Stimulated activated effector memory CD8-positive, alpha-beta T cell treated with anti-CD3 and anti-CD28 coated beads, Interleukin-12 subunit alpha, Interleukin-12 subunit beta, amount 100 ng/mL, for 72 hours (primary cell): Measurements from ENCODE around the gene PSG2.
"Not testable (repeated sequence)": the region's sequence is repeated elsewhere in the genome, so short reads cannot be mapped to it uniquely, and the experiment has no call there.

Source experiments
- ATAC-seq: fragments of 150-1000 bp; cut with Tn5 transposase; 2 replicates; pipeline ENCODE4 v1.10.0; 2021
- DNase-seq, 2 donors: peaks; one replicate each; pipeline ENCODE4 v3.0.0; 2021 to 2022; ENCODE audit warnings: low spot score in 2 of 2
- H3K27ac Mint-ChIP-seq: one replicate; pipeline ENCODE4 v1.8.0; 2022; ENCODE audit warnings: mild to moderate bottlenecking, mixed read lengths
- H3K36me3 Mint-ChIP-seq: one replicate; pipeline ENCODE4 v1.8.0; 2022; ENCODE audit warnings: mild to moderate bottlenecking, mixed read lengths
- H3K4me1 Mint-ChIP-seq: one replicate; pipeline ENCODE4 v1.8.0; 2022; ENCODE audit warnings: mixed read lengths
- H3K4me3 Mint-ChIP-seq: one replicate; pipeline ENCODE4 v1.8.0; 2022; ENCODE audit warnings: mild to moderate bottlenecking, mixed read lengths
- H3K9me3 Mint-ChIP-seq: one replicate; pipeline ENCODE4 v1.8.0; 2022; ENCODE audit warnings: mixed read lengths

PSG2 gene

GRCh38 chr19:43082601-43083000, at the start of gene PSG2:
Gene PSG2, minus strand, starts transcription at chr19:43082701. Its CDS starts 132 bp downstream, at chr19:43082569.
- not testable (repeated sequence) for H3K27ac Mint-ChIP-seq, H3K4me3 Mint-ChIP-seq, DNase-seq, ATAC-seq, H3K36me3 Mint-ChIP-seq, H3K9me3 Mint-ChIP-seq, H3K4me1 Mint-ChIP-seq

GRCh38 chr19:43131281-43131842, 48.9 kb upstream of the PSG2 start:
- ATAC-seq, H3K9me3 Mint-ChIP-seq, H3K27ac Mint-ChIP-seq, H3K36me3 Mint-ChIP-seq, H3K4me3 Mint-ChIP-seq, DNase-seq, H3K4me1 Mint-ChIP-seq: not testable (repeated sequence)

- H3K4me1 Mint-ChIP-seq, H3K36me3 Mint-ChIP-seq, H3K27ac Mint-ChIP-seq, H3K4me3 Mint-ChIP-seq, H3K9me3 Mint-ChIP-seq, DNase-seq, ATAC-seq: not testable (repeated sequence)
Measured at GRCh38 chr19:43129197-43129596, 46.7 kb upstream of the PSG2 start.

- not testable (repeated sequence) for H3K27ac Mint-ChIP-seq, H3K9me3 Mint-ChIP-seq, ATAC-seq, DNase-seq, H3K4me3 Mint-ChIP-seq, H3K36me3 Mint-ChIP-seq, H3K4me1 Mint-ChIP-seq
Measured at GRCh38 chr19:43127336-43127735, 44.8 kb upstream of the PSG2 start.

- H3K4me3 Mint-ChIP-seq = no peak overlapping the region
Measured at GRCh38 chr19:43126720-43127119, 44.2 kb upstream of the PSG2 start.

GRCh38 chr19:43124360-43124759, 41.9 kb upstream of the PSG2 start:
- ATAC-seq = no peak
- no peaks in the 10 kb centered on the region for H3K9me3 Mint-ChIP-seq
- no peak overlapping the region for H3K4me3 Mint-ChIP-seq

More at GRCh38 chr19:43126720-43127119, 44.2 kb upstream of the PSG2 start:
- Mint-ChIP-seq H3K36me3 (no peaks in the 10 kb centered on the region), H3K27ac (no peak overlapping the region), H3K9me3 (no peaks in the 10 kb centered on the region), H3K4me1 (no peaks in the 10 kb centered on the region)
- DNase-seq (no peak), ATAC-seq (no peak)

GRCh38 chr19:43120433-43121026, 38.0 kb upstream of the PSG2 start:
- not testable (repeated sequence) for ATAC-seq, H3K9me3 Mint-ChIP-seq, H3K4me3 Mint-ChIP-seq, H3K36me3 Mint-ChIP-seq, H3K27ac Mint-ChIP-seq, H3K4me1 Mint-ChIP-seq, DNase-seq

More at GRCh38 chr19:43124360-43124759, 41.9 kb upstream of the PSG2 start:
- no peak for DNase-seq
- Mint-ChIP-seq H3K36me3 (no peaks in the 10 kb centered on the region), H3K4me1 (no peaks in the 10 kb centered on the region), H3K27ac (no peak overlapping the region)

GRCh38 chr19:43119526-43119925, 37.0 kb upstream of the PSG2 start:
- not testable (repeated sequence) for H3K4me1 Mint-ChIP-seq, H3K36me3 Mint-ChIP-seq, DNase-seq, H3K9me3 Mint-ChIP-seq, H3K4me3 Mint-ChIP-seq, H3K27ac Mint-ChIP-seq, ATAC-seq

- H3K4me3 Mint-ChIP-seq, H3K9me3 Mint-ChIP-seq, H3K4me1 Mint-ChIP-seq, ATAC-seq, H3K27ac Mint-ChIP-seq, H3K36me3 Mint-ChIP-seq, DNase-seq: not testable (repeated sequence)
Measured at GRCh38 chr19:43116421-43116820, 33.9 kb upstream of the PSG2 start.

- ATAC-seq, H3K9me3 Mint-ChIP-seq, H3K4me3 Mint-ChIP-seq, H3K4me1 Mint-ChIP-seq, H3K27ac Mint-ChIP-seq, H3K36me3 Mint-ChIP-seq, DNase-seq: not testable (repeated sequence)
Measured at GRCh38 chr19:43115548-43115947, 33.0 kb upstream of the PSG2 start.

- not testable (repeated sequence) for H3K9me3 Mint-ChIP-seq, H3K4me1 Mint-ChIP-seq, H3K27ac Mint-ChIP-seq, DNase-seq, H3K4me3 Mint-ChIP-seq, ATAC-seq, H3K36me3 Mint-ChIP-seq
Measured at GRCh38 chr19:43115064-43115463, 32.6 kb upstream of the PSG2 start.

- not testable (repeated sequence) for DNase-seq, ATAC-seq, H3K4me3 Mint-ChIP-seq, H3K9me3 Mint-ChIP-seq, H3K36me3 Mint-ChIP-seq, H3K4me1 Mint-ChIP-seq, H3K27ac Mint-ChIP-seq
Measured at GRCh38 chr19:43114626-43115025, 32.1 kb upstream of the PSG2 start.

- peaks cover 13% of the 10 kb centered on the region for H3K9me3 Mint-ChIP-seq
- not testable (repeated sequence) for H3K27ac Mint-ChIP-seq, DNase-seq, ATAC-seq, H3K4me3 Mint-ChIP-seq, H3K4me1 Mint-ChIP-seq, H3K36me3 Mint-ChIP-seq
Measured at GRCh38 chr19:43107401-43107800, 24.9 kb upstream of the PSG2 start.

GRCh38 chr19:43105496-43105895, 23.0 kb upstream of the PSG2 start:
- H3K27ac Mint-ChIP-seq = no peak overlapping the region
- H3K9me3 Mint-ChIP-seq = peaks cover 15% of the 10 kb centered on the region
- DNase-seq = no peak
- H3K4me3 Mint-ChIP-seq = no peak overlapping the region
- ATAC-seq = no peak
- H3K36me3 Mint-ChIP-seq = no peaks in the 10 kb centered on the region
- H3K4me1 Mint-ChIP-seq = no peaks in the 10 kb centered on the region

- not testable (repeated sequence) for ATAC-seq, H3K4me3 Mint-ChIP-seq, H3K27ac Mint-ChIP-seq, H3K4me1 Mint-ChIP-seq, DNase-seq, H3K36me3 Mint-ChIP-seq
- peaks cover 15% of the 10 kb centered on the region for H3K9me3 Mint-ChIP-seq
Measured at GRCh38 chr19:43104215-43104850, 21.8 kb upstream of the PSG2 start.

GRCh38 chr19:43101950-43102349, 19.4 kb upstream of the PSG2 start:
- Mint-ChIP-seq H3K4me3 (no peak overlapping the region), H3K27ac (no peak overlapping the region), H3K9me3 (peaks cover 15% of the 10 kb centered on the region), H3K36me3 (no peaks in the 10 kb centered on the region), H3K4me1 (no peaks in the 10 kb centered on the region)
- DNase-seq (no peak), ATAC-seq (no peak)
